ENCODE measurements around the gene IRX3.

DNA sequence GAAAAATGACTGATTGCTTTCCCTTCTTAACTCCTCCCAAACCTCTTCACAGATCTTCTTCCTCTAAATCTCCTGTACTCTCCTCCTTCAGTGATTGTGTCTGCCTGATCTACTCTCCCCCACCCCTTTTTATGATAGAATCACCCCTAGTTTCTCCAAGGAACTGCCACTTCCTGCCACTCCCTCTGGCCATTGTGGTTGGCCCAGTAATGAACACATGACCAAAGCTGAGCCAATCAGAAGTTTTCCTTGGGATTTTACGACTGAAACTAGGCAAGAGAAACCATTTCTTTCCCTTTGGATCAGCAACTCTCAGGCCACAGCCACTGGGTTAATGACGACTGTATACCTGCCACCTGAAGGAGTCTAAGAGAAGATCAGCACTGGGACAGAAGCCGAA is 15.9 kb downstream of the IRX3 start:
- TF ChIP-seq POLR2A (IDR thresholded peaks at IDR 0.05): no peak
- TF ChIP-seq, protein P1, sequence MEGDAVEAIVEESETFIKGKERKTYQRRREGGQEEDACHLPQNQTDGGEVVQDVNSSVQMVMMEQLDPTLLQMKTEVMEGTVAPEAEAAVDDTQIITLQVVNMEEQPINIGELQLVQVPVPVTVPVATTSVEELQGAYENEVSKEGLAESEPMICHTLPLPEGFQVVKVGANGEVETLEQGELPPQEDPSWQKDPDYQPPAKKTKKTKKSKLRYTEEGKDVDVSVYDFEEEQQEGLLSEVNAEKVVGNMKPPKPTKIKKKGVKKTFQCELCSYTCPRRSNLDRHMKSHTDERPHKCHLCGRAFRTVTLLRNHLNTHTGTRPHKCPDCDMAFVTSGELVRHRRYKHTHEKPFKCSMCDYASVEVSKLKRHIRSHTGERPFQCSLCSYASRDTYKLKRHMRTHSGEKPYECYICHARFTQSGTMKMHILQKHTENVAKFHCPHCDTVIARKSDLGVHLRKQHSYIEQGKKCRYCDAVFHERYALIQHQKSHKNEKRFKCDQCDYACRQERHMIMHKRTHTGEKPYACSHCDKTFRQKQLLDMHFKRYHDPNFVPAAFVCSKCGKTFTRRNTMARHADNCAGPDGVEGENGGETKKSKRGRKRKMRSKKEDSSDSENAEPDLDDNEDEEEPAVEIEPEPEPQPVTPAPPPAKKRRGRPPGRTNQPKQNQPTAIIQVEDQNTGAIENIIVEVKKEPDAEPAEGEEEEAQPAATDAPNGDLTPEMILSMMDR (IDR thresholded peaks at IDR 0.05): no peak

Data from thyroid gland (tissue), 4 donors.